ENCODE data around the gene FGR.

GRCh38 chr1:27601321-27601770, 33.6 kb downstream of the FGR start:
- no peak for TF ChIP-seq GATA3 (IDR thresholded peaks at IDR 0.05; ENCODE audit: low read depth, low read length)
- no peak for TF ChIP-seq GATA2 (IDR thresholded peaks at IDR 0.05; ENCODE audit: low read depth, low read length)

Measured in SH-SY5Y (cell line).